Head of caudate nucleus (tissue), 42 donors: Measurements from ENCODE around the gene LSM4.

Source experiments
- DNase-seq, 42 donors: peaks; one replicate each; pipeline versions ENCODE4 v3.0.0 to v3.0.0-alpha.2; 2020 to 2021; ENCODE audit warnings: mixed read lengths in 7 of 42
- intact Hi-C: fragments of 100-400 bp; cut with DNase I; formaldehyde crosslinking; loops from one replicate; pipeline ENCODE4 v1.15.0; 2022

Gene LSM4

GRCh38 chr19:18266771-18267686 is 55.8 kb downstream of the LSM4 start:
- intact Hi-C loops = no loop called here
- no peak for DNase-seq

GRCh38 chr19:18265582-18265981 is 57.3 kb downstream of the LSM4 start:
- intact Hi-C loops = no loop called here
- no peak for DNase-seq

GRCh38 chr19:18264971-18265540 is 57.8 kb downstream of the LSM4 start:
- DNase-seq = no peak

GRCh38 chr19:18264137-18264854 is 58.6 kb downstream of the LSM4 start:
- DNase-seq = no peak
- intact Hi-C loops = no loop called here

More at GRCh38 chr19:18264971-18265540, 57.8 kb downstream of the LSM4 start:
- intact Hi-C loops = no loop called here

- intact Hi-C loops = no loop called here
- no peak for DNase-seq
These were observed 59.3 kb downstream of the LSM4 start for GRCh38 chr19:18263324-18264136.

GRCh38 chr19:18262917-18263316 is 60.0 kb downstream of the LSM4 start:
- no peak for DNase-seq
- intact Hi-C loops = no loop called here

- no peak for DNase-seq
- intact Hi-C loops = no loop called here
These were observed 60.7 kb downstream of the LSM4 start for GRCh38 chr19:18262144-18262543.

GRCh38 chr19:18261474-18261873 is 61.4 kb downstream of the LSM4 start:
- intact Hi-C loops = no loop called here

GRCh38 chr19:18259893-18260292 is 63.0 kb downstream of the LSM4 start:
- no peak for DNase-seq
- intact Hi-C loops = loop anchor here (5.0 kb wide), 1 partner anchor 63 kb away; no protein-coding TSS in a partner anchor

More at GRCh38 chr19:18261474-18261873, 61.4 kb downstream of the LSM4 start:
- DNase-seq = no peak

GRCh38 chr19:18257503-18258470 is 65.1 kb downstream of the LSM4 start:
- intact Hi-C loops = loop anchor here (5.0 kb wide), 1 partner anchor 60 kb away; no protein-coding TSS in a partner anchor
- no peak for DNase-seq
